Stimulated activated CD4-positive, alpha-beta T cell treated with anti-CD3 and anti-CD28 coated beads, Interleukin-4, amount 100 ng/mL, for 1 hour (primary cell): ENCODE measurements around the gene SMAD7.
A peak's percentile ranks its signal among the peaks of the same experiment; 100 is the strongest.

Source experiments
- DNase-seq: peaks from one replicate; pipeline ENCODE4 v3.0.0-alpha.2; 2020

SMAD7 gene

DNA sequence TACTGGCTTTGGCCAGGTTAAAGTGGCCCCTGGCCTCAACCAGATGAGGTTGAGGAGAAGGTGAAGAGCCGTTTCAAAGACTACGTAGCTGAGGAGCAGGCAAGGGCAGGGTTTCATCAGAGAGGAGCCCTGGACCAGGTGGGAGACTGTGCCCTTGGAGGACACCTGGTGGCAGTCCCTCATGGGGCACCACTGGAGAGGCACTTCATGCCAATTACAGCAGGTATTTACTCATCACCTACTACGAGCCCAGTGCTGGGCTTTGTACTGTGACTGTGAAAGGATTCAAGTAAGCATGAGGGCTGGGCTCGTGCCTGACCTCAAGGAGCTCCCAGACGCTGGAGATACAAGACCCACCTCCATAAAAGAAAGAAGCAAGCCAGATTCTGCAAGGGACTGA, 37.6 kb downstream of the SMAD7 start:
- peak; percentile 44 for DNase-seq

DNA sequence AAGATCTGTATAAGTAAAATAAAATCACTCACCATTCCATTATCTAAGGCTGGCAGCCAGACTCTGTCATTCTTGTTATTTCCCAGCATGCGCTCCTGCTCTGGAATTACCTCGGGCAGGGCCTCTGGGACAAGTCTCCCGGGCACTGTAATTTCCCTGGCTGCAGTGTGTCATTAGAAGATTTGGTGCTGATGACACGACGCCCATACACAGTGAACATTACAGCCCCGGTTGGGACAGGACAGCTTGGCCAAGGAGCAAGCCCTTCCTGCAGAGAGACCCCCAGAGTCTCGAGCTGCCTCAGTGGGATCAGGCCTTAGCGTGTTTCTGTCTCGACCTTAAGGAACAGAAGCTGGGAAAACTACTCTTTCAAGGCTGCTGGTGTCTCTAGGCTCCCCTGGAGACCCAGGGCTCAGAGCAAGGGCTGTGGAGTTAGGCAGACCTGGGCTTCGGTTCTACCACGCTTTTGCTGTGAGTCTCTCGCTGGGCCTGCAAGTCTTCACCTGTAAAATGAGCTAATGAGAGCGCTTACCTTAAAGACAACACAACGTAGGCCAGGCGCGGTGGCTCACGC, 39.7 kb downstream of the SMAD7 start:
- DNase-seq: no peak

DNA sequence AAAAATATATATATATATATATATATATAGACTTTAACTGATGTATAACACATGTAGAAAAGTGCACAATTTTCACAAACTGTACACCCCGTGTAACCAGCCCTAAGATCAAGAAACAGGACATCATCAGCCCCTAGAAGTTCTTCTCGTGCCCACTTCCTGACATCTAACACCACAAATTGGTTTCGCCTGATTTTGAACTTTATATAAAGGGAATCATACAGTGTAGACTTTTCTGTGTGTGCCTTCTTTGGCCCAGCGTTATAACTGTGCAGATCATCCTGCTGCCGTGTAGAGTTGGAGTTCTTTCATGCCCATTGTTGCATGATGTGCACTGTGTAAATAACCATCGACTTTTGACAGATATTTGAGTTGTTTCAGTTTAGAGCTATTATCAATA, 41.0 kb downstream of the SMAD7 start:
- no peak for DNase-seq

DNA sequence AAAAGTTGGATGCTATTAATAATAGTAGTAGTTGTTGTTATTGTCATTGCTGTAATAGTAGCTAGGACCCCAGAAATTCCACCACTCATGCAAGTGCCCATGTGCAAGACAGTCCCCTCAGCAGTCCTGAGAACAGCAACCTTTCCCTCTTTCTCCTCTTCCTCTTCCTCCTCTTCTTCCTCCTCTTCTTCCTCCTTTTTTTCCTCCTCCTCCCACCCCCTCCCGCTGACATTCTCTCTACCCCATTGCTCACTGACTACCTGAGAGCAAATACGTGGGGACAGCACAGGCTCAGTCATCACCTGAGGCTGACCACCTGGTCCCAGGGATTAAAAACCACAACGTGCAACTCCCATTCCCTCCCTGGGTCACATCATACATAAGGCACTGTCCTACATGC, 41.8 kb downstream of the SMAD7 start:
- no peak for DNase-seq

DNA sequence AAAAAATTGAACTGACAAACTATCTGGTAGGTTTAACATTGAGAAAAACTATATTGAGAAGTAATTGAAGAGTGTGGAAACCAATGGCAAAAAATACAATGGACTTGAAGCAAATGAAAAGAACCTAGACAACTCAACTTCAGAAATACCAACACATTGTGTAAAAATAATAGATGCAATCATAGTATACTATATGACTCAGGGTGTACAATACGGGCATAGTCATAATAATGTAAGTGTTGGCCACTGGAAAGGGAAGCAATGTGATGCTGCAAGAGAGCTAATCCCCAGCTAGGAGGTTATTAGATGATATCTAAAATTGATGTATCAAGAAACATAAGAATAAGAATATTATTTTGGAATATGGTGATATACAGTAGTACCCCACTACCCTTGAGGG, 45.3 kb downstream of the SMAD7 start:
- DNase-seq: no peak

DNA sequence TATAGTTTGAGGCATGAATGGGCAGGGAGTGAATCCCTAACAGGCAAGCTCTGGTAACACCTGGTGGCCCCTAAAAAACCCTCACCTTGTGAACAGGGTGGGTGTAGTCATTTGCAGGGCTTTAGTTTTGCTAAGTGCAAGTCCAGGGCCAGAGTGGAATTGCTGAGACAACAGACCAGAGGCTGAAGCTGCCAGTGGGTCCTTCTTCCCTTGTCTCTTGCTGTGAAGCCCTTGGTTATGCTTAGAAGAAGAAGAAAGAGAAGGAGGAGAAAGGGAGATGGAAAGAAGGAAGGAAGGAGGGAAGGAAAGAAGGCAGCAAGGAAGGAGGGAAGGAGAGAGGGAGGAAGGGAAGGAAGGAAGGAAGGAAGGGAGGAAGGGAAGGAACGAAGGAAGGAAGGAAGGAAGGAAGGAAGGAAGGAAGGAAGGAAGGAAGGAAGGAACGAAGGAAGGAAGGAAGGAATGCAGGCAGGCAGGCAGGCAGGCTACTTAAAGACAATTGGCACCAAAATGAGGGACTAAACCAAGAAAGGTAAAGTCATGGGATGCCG, 45.8 kb downstream of the SMAD7 start:
- DNase-seq: no peak

DNA sequence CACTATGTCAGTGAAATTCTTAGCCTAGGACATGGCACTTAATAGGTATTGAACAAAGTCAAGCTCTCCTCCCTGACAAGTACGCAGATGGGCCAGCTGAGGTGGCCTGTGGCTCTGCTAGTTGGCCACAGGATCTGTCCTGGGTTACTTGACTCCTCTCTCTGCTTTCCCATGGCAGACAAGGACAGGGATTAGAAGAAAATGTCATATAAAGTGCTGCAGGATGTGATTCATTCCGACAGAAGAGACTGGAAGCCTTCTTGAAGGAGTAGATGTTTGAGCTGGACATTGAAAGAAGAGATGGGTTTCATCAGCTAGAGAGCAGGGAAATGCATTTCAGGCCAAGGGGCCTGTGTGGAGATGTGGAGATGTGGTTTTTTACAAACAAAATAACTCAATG, 46.7 kb downstream of the SMAD7 start:
- DNase-seq: no peak

DNA sequence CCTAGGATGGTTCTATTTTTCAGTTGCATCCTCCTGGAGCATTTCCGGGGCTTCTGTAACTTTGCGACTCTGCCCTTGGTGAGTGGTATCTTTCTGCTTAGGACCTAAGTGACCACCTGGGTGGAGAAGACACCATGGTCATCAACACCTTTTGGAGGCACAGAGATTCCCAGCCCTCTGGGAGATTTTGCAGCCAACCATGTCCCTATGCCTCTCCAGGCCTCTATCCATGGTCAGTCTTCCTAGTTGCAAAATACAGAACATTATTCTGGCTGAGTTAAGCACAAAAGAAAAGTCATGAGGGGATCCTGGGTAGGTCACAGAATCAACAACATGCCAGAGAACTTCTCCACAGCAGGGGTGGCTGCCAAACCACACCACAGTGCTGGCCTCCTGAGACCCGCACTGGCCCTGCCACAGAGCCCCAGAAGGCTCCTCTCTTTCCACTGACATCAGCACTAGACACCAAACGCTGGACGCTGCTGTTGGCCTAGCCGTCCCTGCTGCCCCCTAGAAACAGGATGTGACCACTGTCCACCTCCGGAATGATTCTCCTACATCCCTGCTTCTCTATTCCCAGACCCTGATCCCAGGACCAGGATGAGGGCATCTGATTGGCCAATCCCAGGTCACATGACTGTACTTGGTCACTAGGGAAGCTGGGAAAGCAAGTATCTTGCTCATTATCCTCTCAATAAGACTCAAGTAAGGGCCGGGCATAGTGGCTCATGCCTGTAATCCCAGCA, 47.7 kb downstream of the SMAD7 start:
- no peak for DNase-seq

DNA sequence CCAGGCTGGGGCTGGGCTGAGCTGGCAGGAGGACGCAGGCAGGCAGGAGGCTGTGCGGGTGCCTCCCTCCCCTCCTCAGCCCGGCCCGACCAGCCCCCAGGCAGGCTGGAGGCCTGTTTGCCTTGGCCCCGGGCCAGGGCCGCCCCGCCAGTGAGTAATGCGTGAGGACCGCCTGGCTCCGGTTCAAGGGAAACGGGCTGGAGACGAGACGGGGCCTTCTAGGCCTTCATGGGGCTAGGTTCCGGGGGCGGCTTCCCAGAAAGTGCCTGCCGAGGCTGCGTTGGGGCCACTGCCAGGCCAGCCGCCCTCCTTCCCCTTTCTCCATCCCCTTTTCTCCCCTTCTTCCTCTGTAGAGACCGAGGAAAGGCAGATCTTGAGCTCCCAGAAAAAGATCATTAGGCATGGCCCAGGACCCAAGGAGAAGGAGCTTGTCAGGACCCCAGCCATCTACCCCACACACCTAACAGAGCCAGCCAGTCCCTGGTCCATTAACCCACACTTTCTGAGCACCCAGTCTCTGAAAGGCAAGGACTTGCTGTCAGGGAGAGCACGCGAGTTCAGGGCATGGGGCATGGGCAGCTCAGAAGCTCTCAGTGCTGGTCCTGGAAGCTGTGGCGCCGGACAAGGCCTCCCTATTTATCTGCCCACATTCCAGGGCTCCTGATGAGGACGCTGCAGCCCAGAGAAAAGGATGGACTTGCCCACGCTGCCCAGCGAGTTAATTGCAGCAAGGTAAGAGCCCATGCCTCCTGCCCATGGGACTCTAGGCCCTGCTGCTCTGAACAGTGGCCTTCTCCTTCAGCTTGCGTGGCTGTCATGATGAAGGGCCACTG, 48.5 kb downstream of the SMAD7 start:
- DNase-seq: no peak

DNA sequence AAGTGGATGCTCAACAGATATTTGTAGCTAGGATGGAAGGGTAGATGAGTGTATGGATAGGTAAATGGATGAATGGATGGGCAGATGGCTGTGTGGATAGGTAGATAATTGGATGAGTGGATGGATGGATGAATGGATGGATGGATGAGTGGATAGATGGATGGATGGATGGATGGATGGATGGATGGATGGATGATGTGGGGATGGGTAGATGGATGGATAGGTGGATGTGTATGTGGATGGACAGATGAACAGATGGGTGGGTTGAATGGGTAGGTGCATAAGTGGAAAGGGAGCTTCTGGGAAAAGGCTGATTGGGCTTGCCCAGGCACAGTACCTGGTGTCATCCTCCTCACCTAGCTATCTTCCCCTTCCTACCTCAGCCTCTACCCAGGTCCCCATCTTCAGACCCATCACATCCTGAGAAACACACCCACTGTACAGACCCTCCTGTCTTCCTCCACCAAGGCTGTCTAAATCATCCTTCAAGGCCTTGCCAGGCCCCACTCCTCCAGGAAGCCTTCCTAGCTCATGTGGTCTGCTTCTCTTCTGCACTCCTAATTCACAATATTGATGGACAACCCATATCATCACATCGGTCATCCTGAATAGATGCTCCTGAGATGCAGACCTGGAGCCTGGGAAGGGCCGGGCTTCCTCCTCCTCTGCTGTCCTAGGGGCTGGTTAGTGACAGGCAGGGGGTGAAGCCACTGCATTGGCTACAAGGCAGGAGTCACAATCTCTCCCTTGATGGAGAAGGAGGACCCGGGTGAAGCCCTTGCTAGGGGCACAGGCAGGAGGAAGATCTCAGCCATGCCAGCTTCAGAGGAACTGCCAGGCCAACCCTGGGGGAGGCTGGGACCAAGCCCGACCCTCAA, 49.4 kb downstream of the SMAD7 start:
- no peak for DNase-seq

DNA sequence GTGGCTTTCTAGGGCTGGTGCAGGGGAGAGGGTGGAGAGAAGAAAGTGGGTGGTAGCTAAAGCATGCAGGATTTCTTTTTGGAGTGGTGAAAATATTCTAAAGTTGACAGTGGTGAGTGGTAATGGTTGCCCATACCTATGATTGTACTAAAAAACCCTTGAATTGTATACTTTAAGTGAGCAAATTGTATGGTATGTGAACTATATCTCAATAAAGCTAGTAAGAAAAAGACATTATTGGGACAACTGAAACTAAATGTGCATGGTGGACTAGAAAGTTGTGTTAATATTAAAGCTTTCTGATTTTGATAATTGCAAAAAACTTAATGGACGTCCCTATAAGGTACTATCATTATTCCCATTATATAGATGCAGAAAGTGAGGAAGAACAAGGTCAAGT, 50.3 kb downstream of the SMAD7 start:
- DNase-seq: no peak

DNA sequence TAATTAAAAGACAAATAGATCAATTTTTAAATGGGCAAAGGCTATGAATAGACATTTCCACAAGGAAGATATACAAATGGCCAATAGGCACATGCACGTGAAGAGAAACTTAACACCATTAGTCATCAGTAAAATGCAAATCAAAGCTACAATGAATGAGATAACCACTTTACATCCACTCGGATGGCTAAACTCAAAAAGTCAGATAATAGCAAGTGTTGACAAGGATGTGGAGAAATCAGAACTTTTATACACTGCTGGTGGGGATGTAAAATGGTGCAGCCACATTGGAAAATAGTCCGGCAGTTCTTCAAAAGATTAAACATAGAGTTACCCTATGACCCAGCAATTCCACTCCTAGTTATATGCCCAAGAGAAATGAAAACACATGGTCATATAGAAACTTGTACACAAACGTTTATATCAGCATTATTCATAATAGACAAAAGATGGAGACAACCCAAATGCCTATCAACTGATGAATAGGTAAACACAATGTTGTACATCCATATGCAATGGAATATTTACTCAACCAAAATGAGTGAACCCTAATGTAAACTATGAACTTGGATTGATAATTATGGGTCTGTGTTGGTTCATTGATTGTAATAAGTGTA, 51.1 kb downstream of the SMAD7 start:
- DNase-seq: no peak

DNA sequence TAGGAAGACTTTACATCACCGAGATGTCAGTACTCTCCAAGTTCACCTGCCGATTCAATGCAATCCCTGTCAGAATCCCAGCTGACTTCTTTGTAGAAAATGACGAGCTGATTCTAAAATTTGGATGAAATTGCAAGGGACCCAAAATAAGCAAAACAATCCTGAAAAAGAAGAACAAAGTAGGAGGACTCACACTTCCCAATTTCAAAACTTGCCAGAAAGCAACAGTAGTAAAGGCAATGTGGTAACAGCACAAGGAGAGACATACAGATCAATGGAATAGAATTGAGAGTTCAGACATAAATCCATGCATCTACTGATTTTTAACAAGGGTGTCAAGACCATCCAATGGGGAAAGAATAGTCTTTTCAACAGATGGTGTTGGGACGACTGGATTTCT, 52.2 kb downstream of the SMAD7 start:
- DNase-seq: no peak

DNA sequence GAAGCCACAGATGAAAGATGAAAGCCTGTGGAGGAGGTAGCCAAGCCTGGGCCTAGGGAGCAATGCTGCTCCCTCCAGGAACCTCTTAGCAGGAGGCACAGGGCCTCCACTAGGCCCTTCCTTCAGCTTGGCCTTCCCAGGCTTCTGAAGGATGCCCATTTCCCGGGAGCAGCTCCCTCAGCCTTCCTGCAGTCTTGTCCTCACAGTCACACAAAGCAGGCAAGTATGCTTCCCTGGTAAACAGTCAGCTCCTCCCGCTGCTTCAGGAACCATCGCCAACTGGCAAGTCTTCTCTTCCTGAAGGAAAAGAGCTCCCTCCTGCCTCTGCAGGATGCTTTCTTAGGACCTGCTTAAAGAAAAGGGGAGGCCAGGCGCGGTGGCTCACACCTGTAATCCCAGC, 53.2 kb downstream of the SMAD7 start:
- no peak for DNase-seq

DNA sequence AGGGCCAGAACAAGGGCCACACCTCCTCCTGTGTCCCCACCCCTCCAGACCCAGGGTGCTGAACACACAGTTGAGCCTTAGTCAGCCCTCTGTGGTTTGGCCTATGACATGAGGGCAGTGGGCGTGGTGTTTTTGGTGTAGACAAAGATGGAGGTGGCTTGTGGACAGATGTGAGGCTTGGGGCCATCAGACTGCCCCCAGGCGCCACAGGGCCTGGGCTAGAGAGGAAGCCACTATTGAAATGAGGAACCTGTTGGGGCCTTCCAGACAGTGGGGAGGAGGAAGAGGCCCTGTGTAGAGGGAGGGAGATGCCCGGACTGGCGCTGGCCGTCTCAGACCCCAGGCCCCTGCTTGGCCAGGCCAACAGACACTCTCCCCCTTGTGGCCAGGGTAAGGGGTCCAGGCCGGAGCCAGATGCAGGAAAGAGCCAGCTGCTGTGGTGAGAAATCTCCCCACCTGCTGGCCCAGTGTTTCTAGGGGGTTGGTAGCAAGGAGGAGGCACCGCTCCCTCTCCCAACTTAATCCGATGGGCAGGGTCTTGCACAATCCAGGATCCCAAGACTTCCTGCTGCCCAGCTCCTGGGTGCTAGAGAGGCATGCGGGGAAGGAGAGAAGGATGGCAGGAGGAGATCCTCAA, 53.8 kb downstream of the SMAD7 start:
- no peak for DNase-seq

DNA sequence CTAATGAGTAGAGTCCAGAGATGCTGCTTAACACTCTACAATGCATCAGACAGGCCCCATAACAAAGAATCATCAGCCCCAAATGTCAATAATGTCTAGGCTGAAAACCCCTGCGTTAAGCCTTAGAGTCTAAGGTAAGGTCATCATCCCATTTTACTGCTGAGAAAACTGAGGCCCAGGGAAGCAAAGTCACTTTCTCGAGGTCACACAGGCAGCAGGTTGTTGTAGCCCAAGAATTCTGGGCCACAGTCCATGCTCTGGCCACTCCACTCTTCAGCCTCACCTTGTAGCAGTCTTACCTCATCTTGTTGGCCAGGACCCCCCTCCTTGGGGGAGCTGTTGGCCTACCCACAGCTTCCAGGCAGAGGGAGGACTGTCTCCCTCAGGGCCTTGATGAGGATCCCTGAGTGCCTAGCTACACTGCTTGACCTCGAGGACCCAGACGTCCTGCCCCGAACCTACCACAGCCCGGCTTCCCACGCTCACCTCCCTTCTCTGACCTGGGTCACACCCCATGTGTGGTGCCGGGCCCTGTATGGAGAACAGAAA, 54.4 kb downstream of the SMAD7 start:
- no peak for DNase-seq

DNA sequence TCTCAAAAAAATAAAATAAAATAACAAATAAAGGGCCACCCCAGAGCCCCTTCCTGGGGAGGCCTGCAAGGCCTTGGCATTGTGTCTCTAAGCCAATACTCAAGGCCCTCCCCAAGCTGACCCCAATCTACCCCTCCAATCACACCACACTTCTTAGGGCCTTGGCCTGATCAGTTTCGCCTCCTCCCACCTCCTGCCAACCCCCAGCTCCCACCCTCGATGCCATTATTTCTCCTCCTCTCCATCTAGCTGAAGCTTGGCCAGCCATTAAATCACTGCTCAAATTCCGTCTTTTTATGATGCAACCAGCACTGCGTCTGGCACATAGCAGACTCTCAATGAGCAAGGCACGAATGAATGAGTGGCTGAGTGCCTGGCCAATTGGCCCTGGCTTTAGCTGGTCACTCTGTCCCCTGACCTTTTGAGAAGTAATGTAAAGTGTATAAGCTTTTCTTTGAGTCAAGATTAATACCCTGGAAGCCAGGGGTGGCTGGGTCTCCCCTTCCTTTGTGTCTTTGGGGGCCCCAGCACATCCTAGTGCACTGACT, 55.9 kb downstream of the SMAD7 start:
- no peak for DNase-seq

DNA sequence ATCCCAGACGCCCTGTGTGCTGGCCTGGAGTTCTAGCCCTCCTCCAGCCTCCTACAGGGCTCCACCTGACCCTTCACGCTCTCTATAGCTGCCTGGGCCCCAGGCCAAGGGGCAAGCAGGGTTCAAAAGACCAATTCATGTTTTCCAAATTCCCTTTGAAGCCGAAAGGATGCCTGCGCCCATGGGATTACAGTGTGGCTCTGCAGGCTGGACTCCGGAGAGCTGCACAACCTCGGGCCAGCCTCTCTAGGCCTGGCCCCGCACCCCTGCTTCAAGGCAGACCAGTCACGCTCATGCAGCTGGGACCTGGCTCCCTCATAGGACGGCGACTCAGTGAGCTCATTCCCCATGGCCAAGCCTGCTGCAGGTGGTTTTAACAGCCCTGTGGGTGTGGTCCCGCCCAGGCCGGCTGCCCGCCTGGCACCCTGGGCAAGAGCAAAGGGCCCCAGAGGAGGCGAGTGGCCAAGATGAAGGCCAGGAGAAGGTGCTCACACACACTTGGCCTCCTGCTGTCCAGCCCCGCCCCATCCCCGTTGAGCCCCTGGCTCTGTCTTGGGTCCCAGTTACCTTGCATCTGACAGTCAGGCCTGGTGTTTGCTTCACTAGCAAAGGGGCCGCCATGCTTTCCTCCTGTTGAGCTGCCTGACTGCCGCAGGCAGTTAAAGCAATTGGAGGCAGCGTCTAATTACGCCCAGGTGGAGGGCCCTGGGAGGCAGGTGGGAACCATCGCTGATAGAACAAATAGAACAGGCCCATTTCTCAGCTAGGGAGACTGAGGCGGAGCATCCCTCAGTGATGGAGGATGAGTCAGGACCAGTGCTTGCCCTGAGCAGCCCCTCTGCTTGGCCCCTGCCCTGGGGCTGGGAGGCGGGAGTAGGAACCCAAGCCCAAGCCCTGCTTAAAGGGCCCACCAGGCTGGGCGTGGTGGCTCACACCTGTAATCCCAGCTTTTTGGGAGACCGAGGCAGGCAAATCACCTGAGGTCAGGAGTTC, 56.9 kb downstream of the SMAD7 start:
- no peak for DNase-seq

DNA sequence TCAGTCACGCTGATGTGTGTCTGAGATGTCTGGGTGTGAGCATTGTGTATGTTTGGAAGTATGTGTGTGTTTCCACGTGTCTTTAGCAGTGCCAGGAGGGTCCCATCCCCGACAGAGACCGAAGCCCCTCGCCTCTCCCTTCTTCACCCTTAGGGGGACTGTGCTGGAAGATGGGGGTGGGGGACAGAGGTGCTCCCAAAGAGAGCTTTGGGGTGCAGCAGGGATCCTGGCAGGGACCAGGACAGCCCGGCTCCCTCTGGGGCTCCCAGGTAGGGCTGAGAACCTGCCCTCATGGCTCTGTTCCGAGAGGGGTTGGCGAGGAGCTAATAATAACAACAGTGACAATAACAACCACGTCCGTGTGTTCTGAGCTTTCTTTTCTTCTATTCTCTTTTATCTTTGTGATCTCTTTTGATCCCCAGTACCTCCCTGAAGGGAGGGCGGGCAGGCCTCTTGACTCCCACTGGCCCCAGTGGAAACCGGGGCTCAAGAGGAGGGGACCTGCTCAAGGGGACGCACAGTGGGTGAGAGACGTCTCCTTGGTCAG, 57.6 kb downstream of the SMAD7 start:
- no peak for DNase-seq
